ENCODE results near the gene TRIP13. TPM values are rescaled to one million over a fixed set of nuclear protein-coding genes. Genes with fewer than 3 reads are reported as not detected.
"Not testable (repeated sequence)": the region's sequence is repeated elsewhere in the genome, so short reads cannot be mapped to it uniquely, and the experiment has no call there.

The TRIP13 gene
- total and polyA plus RNA-seq, 2 experiments from 2014 or later = 42.5 to 44.8 TPM

- H3K4me1 ChIP-seq (ENCODE audit: insufficient read depth); H2AFZ ChIP-seq; H3K27me3 ChIP-seq (ENCODE audit: insufficient read depth); H4K20me1 ChIP-seq (replicated peaks; ENCODE audit: insufficient read depth); H3K36me3 Mint-ChIP-seq (ENCODE audit: low read depth); DNase-seq (ENCODE audit: low spot score); H3K4me3 Mint-ChIP-seq; H3F3A ChIP-seq (replicated peaks; ENCODE audit: low read depth); H3K36me3 ChIP-seq (ENCODE audit: insufficient read depth); H3K9me2 ChIP-seq (ENCODE audit: insufficient read depth); H3K79me2 ChIP-seq (replicated peaks; ENCODE audit: insufficient read depth); H3K27ac Mint-ChIP-seq; H3K4me3 ChIP-seq; H3K4me2 ChIP-seq; ATAC-seq; H3K27ac ChIP-seq (ENCODE audit: low read depth); H3K9me3 Mint-ChIP-seq; H3K4me1 Mint-ChIP-seq: not testable (repeated sequence)
- peaks cover 10% of the 10 kb centered on the region for H3K27me3 Mint-ChIP-seq (ENCODE audit: insufficient read depth, low read depth, poor library complexity)
Measured at GRCh38 chr5:940741-941140, 48.1 kb downstream of the TRIP13 start.

- Mint-ChIP-seq H3K27ac (no peak overlapping the region), H3K4me3 (no peak overlapping the region), H3K9me3 (no peaks in the 10 kb centered on the region)
- TF ChIP-seq STAT1 (IDR thresholded peaks at IDR 0.05; ENCODE audit: unreplicated experiment) (no peak), REST (IDR thresholded peaks at IDR 0.05; ENCODE audit: unreplicated experiment) (no peak), NANOG (IDR thresholded peaks at IDR 0.05; ENCODE audit: borderline replicate concordance) (no peak), CREB1 (CRISPR knock-in tag; IDR thresholded peaks at IDR 0.05; ENCODE audit: low read depth) (no peak), ETS1 (IDR thresholded peaks at IDR 0.05) (no peak), POLR2AphosphoS5 (IDR thresholded peaks at IDR 0.05; ENCODE audit: low read depth) (no peak), ZNF331 (CRISPR knock-in tag; IDR thresholded peaks at IDR 0.05; ENCODE audit: low read depth) (no peak), JUNB (IDR thresholded peaks at IDR 0.05; ENCODE audit: unreplicated experiment) (no peak), ZNF114 (CRISPR knock-in tag; IDR thresholded peaks at IDR 0.05) (no peak), ZNF462 (CRISPR knock-in tag; IDR thresholded peaks at IDR 0.05) (no peak), EZH2phosphoT487 (IDR thresholded peaks at IDR 0.05; ENCODE audit: unreplicated experiment) (no peak)
Measured at GRCh38 chr5:943201-943917, 50.7 kb downstream of the TRIP13 start.

More at GRCh38 chr5:943201-943917, 50.7 kb downstream of the TRIP13 start:
- peaks cover 16% of the 10 kb centered on the region for H3K27me3 Mint-ChIP-seq (ENCODE audit: insufficient read depth, low read depth, poor library complexity)
- DNase-seq (ENCODE audit: low spot score) (no peak), ATAC-seq (no peak)
- no peaks in the 10 kb centered on the region for H3K9me2 ChIP-seq (ENCODE audit: insufficient read depth)
- no peaks in the 10 kb centered on the region for H4K20me1 ChIP-seq (replicated peaks; ENCODE audit: insufficient read depth)
- H3K36me3 ChIP-seq (ENCODE audit: insufficient read depth) = no peaks in the 10 kb centered on the region
- H3K27me3 ChIP-seq (ENCODE audit: insufficient read depth) = no peaks in the 10 kb centered on the region
- H2AFZ ChIP-seq = no peak overlapping the region
- H3K4me1 ChIP-seq (ENCODE audit: insufficient read depth) = no peaks in the 10 kb centered on the region
- no peak overlapping the region for H3K4me2 ChIP-seq
- 0 out of 2 replicates have a peak, but pooled peaks cover 3% of the 10 kb centered on the region for H3F3A ChIP-seq (replicated peaks; ENCODE audit: low read depth)
- no peak overlapping the region for H3K4me3 ChIP-seq
- H3K79me2 ChIP-seq (replicated peaks; ENCODE audit: insufficient read depth) = no peaks in the 10 kb centered on the region
- peaks cover 7% of the 10 kb centered on the region; the same call in 2 of the 3 replicates for H3K4me1 Mint-ChIP-seq
- H3K36me3 Mint-ChIP-seq (ENCODE audit: low read depth) = no peaks in the 10 kb centered on the region
- H3K27ac ChIP-seq (ENCODE audit: low read depth) = no peak overlapping the region
